Skin epidermis (tissue), 12 donors: ENCODE data around the gene ANKRD31.

Experiments used
- H3K27ac ChIP-seq, 21 experiments: fragments of 200-600 bp; sonication (generic) in 11 of 21; one replicate each; pipeline ENCODE4 v1.5.0; 2020; ENCODE audit warnings: mild to moderate bottlenecking in 3 of 21, inconsistent platforms in 2 of 21, moderate library complexity in 2 of 21
- H3K4me3 ChIP-seq, 7 experiments: fragments of 200-600 bp; sonication (generic) in 2 of 7; one replicate each; pipeline ENCODE4 v1.5.0; 2020; ENCODE audit warnings: inconsistent platforms in 2 of 7, mild to moderate bottlenecking in 2 of 7, moderate library complexity in 1 of 7

The ANKRD31 gene

DNA sequence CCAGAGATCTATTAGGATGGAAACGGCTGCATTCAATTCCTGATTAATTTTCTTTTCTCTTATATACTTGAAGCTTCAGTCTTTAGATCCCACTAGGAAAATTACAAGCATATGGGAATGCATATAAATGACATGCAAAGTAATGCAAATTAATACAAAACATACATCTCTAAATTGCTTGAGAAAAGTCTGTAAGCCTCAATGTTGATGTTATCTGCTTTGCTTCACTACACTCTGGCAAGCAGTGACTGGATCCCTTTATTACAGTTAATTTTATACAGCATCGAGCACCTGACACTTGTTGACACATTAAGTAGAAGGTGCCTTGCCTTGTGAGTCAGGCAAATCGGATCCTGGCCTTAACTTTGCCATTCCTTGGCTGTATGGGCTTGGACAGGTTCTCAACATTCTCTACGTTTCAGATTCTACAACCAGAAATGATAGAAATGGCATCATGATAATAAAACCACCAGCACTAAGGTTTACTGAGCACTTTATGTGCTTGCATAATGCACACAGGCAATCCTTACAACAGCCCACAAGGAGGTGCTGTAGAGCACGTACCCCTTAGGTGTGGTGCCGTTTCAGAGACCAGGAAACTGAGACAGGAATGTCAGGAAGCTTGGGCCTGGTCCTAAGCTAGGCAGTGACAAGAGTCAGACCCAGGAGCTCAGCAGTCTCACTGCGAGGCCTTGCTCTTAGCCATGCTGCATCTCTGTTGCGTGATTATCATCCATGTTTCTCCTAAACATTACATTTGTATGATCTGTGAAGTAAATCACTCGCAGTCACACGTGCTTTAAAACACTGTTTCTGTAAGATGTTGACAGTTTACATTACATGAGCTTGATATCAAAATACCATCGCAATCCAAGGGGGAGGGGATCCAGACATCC, 187.0 kb downstream of the ANKRD31 start:
- H3K4me3 ChIP-seq = no peak overlapping the region
- H3K27ac ChIP-seq = peak overlapping the region in 6 of 21 experiments; percentile 19 to 97 (median 34)

DNA sequence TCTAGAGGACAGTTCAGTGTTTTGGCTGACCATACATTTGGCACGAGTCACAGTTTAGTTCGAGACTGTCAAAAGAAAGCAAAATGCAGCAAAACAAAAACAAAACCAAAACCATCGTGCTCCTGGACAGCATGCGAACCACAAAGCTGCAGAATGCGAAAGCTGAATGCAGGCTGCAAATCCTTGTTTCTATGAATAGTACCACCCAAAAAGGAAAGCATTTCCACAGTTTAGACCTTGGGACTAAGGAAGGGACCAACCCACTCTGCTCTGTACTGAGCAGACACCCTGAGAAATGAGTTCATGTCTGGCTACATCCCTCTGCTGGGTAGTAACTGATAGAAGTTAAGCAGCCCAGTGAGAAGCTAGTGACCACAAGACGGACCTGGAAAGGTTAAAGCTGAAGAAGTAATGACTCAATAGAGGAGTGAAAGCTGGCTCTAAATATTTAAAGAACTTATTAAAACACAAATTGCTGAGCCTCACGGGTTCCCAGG, 188.2 kb downstream of the ANKRD31 start:
- Histone ChIP-seq H3K27ac (peak overlapping the region in 2 of 21 experiments; percentile 21 to 45), H3K4me3 (peak overlapping the region in 1 of 7 experiments; percentile 1)

DNA sequence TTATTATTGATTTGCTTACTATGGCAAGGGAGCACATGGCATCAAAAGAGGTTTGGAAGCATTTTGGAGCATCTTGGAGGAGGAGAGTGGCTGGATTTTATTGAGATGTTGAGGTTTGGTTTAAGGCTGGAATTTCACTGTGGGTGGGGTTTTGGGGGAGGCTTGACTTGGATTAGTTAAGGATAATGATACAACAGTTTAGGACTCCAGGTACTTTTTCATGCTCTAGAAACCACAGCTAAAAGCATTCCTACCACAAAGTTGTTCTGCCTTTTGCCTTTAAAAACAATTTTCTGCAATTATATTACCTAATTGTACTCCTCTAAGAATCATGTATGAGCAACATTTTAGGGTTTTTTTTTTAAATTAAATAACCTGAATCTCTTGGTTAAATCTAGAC, 189.3 kb downstream of the ANKRD31 start:
- Histone ChIP-seq H3K4me3 (no peak overlapping the region), H3K27ac (no peak overlapping the region)

DNA sequence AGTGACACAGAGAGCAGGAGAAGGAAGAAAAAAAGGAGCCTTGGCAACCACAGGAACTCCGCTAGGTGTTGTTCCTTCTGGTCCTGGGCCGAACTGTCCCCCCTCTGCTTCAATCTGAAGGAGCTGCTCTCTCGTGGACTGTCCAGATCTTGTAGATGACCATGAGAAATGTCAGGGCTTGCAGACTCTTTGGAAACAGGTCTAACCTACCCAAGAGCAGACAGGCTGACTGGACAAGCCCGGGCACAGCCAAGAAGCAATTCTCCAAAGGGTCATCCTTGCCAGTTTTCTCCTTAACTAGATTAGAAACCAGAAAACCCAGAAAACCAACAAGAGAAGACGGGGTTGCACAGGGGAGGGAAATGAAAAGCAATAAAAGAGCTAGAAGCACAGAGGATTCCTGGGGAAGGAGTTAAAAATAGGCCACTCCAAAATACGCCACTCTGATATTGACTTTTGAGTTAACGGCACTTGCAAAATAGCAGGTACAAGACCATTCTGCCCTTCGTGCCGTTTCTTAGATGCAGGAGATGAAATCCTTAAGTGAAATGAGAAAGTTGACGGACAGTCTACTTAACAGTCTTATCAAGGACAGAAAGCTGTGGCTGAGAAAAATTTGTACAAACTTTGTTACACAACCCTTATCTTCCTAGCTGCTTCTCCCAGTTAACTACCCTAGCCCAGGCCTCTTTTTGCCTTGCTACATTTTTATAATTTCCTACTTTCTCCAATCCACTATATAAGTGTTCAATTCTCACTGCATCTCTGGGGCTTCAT, 190.1 kb downstream of the ANKRD31 start:
- Histone ChIP-seq H3K4me3 (no peak overlapping the region), H3K27ac (peak overlapping the region in 1 of 21 experiments; percentile 18)

DNA sequence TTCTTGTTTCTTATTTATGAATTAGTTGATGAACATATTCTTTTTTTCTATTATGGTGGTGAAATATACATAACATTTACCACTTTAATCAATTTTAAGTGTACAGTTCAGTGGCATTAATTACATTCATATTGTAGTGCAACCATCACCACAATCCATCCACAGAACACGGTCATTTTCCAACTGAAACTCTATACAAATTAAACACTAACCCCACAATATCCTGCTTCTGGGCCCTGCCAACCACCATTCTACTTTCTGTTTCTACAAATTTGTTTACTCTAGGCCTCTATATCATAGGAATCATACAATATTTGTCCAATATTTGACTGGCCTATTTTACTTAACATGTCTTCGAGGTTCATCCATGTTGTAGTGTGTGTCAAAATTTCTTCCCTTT, 191.6 kb downstream of the ANKRD31 start:
- H3K4me3 ChIP-seq = no peak overlapping the region
- H3K27ac ChIP-seq = no peak overlapping the region

DNA sequence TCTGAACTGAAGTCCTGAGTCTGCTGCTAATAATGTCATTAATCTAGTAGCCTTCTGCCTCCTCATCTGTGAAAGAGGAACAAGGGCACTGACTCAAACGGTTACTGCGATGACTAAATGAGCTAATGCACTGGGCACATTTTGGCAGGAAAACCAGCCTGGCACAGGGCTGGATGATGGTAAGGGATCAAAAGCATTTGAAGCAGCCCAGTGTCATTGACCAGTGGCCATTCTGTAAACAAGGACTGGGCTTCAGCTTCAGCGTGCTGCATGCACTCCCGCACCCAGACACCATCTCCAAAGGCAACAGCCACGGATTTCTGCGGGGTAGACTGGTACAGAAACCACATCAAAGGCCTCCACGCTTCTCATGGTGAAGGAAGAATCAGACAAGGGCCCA, 192.3 kb downstream of the ANKRD31 start:
- Histone ChIP-seq H3K27ac (no peak overlapping the region), H3K4me3 (no peak overlapping the region)

DNA sequence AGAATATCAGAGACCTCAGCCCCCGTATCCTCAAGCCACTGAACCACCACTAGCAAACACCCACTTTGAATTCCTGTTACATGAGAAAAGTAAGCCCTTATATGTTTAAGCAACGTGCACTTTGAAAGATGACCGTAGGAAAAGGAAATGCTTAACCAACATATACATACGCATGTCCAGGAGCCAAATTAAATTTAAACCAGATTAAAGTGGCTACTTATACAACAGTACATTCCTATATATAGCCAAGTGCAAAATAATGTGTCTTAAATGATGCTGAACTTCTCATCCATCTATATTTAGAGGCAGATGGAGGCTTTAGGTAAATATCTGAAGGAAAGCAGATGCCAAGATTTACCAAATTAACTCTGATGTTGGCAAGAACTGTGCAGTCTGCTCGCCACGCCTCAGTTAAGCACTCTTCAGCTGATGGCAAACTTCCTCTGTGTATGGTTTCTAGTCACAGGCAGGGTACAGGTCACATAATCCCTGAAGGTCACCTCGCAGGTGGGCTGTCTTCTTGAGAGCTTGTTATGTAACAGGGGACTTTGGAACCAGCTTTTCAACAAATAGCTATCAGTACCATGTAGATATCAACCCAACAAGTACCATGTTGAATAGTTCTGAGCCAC, 192.9 kb downstream of the ANKRD31 start:
- no peak overlapping the region for H3K4me3 ChIP-seq
- no peak overlapping the region for H3K27ac ChIP-seq

DNA sequence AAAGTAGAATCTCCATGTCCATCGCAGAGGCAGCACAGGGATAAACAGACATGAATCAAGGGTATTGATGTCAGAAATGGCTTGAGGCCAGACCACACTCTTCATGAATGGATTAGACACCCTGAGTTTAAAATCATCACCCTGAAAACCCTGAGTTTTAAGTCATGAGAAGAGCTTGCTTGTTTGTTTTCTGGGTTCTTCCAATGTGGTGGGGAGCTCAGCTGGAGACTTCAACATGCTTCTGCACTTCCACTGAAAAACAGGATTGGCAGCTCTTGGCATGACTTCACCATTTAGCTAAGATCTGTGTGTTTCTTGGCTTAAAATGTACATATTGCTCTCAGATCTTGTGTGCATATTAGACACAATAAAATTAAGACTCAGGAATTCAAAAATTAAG, 194.2 kb downstream of the ANKRD31 start:
- no peak overlapping the region for H3K4me3 ChIP-seq
- H3K27ac ChIP-seq = peak overlapping the region in 1 of 21 experiments; percentile 60

DNA sequence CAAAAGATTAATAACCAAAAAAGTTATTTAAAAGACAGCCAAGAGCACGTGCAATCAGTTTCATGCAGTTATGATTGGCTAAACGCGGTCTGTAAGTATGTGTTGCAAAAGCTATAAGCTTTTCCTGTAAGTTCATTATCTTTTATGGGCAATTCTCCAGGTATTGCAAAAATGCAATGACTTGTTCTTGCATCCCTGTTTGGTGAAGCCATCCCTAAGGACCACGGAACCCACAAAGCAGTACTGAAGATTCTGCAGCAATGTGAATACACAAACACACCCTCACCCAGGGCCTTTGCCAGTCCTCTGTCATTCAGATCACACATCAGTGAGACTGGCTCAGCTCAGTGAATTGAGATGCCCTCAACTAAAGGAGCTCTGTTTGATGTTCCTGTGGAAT, 195.7 kb downstream of the ANKRD31 start:
- Histone ChIP-seq H3K27ac (peak overlapping the region in 2 of 21 experiments; percentile 52 to 67), H3K4me3 (no peak overlapping the region)

DNA sequence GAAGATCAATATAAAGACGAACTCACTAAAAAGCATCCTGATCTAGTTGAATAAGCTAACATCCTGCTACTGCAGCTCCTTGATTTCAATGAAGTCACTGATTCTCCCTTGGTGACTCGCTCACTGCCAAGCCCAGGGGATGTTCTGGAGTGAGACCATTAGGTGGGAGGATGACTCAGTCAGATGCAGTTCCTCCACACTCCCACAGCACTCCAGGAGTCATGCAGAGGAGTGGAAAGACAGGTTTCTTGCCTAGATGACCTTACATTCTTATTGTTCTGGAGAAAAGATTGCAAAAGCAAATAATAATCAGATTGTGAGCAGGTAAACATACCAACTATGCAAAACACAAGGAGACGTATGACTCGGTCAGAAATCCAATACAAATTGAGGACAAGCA, 199.6 kb downstream of the ANKRD31 start:
- peak overlapping the region in 7 of 21 experiments; percentile 15 to 76 (median 37) for H3K27ac ChIP-seq
- H3K4me3 ChIP-seq = no peak overlapping the region

DNA sequence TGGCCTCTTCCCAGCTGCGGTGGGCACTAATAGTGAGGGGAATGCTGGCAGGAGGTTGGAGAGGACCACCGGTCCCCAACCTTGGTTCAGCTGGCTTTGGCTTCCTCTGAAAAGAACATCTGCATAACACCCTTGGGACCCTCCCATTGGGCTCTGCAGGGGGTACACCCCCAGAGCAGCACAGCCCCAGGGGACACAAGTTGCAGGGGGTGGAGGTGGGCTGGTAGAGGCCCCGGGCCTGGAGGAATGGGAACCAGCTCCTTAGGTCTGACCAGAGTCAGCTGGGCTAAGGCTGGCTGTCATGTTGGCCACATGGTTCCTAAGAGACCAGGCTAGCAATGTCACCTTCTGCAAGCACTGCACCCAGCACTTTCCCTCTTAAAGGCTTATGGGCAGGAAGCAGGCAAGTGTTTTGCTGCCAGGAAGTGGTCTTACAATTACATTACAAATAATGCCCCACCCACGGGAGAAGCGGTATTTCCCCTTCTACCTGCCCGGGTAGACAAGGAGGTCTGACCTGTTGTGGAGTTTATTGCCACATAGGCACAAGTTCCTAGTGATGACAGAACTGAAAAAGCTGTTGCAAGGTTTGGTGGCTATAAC, 202.4 kb downstream of the ANKRD31 start:
- H3K27ac ChIP-seq = peak overlapping the region in 6 of 21 experiments; percentile 7 to 68 (median 49)
- H3K4me3 ChIP-seq = no peak overlapping the region

DNA sequence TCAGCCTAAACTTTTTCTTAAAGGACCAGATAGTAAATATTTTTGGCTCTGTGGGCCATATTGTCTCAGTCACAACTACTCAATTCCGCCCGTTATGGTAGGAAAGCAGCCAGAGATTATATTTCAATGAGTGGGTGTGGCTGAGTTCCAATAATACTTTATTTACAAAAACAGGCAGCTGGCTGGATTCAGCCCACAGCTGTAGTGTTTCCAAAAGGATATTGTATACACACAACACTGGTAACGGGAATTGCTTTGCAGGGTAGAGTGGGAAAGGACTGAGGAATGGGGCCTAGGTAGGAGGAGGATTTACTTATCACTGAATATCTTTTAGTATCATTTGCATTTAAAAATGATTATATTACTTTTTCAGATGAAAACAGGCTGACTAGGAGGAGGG, 205.3 kb downstream of the ANKRD31 start:
- no peak overlapping the region for H3K27ac ChIP-seq
- H3K4me3 ChIP-seq = no peak overlapping the region

DNA sequence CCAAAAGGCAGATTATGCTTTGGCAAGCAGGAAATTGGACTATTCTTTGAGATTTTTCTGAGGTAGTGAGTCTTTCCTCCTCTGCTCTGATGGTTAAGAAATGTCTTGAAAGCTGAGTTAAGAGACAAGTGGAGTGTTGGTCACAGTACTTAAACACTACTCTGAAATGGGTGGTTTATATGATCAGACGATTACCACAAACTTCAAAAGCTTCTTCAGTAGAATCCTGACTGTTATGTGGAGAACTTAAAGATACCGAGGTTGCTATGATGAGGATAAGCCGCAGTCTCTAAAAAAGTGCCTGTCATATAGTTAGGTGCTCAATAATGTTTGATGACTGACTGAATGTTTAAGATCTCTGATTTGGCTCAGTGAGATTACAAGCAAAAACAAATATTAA, 208.6 kb downstream of the ANKRD31 start:
- Histone ChIP-seq H3K27ac (no peak overlapping the region), H3K4me3 (no peak overlapping the region)

DNA sequence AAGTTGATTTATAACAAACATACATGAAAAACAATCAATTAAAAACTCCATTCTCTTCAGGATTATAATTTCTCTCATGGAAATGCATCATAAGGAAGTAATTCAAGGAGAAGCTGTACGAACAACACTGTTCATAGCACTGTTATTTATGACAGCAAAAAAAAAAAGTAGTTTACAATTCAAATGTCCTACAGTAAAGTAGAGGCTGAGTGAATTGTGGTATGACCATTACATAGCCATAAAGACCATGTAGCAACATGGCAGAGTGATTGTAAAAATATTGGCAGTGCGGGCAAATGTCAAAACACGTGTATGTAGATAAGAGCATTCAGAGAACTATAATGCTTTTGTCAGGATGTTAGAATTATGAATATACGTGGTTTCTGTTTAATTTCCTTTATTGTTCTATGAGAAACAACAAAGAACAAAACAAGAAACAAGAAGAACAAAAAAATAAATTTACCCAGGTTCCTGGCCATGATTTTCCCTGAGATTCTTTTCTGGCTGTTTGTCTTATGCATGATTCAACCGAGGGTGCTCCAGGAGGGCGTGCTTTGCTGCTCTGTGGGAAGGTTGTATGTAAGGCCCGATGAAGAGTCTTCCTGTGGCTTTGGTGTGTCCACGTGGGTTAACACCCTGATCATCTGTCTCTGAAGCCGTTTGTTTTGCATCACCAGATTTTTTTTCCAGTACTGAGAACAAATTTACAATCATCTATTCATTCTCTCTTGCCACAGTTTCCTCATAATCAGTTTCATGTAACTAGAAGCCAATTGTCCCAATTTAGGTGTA, 213.1 kb downstream of the ANKRD31 start:
- H3K4me3 ChIP-seq = no peak overlapping the region

DNA sequence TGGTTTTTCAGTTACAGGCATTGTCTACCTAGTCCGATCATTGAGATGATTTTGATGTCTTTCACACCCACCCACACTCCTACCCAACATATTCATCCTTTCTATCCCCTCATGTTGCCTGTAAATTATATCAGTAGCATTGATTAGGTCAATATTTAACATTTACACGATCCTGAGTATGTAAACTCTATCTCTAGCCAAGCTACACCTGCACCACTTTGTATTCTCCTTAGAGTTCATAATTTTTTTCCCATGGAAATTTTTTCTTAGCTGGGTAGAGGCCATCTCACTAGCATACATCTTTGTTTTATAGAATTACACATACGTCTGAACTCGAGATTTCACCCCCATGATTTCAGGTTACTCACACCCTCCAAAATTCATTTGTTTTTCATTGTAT, 214.9 kb downstream of the ANKRD31 start:
- Histone ChIP-seq H3K4me3 (no peak overlapping the region), H3K27ac (no peak overlapping the region)

More for the DNA sequence above, 213.1 kb downstream of the ANKRD31 start:
- H3K27ac ChIP-seq = peak overlapping the region in 1 of 21 experiments; percentile 30

DNA sequence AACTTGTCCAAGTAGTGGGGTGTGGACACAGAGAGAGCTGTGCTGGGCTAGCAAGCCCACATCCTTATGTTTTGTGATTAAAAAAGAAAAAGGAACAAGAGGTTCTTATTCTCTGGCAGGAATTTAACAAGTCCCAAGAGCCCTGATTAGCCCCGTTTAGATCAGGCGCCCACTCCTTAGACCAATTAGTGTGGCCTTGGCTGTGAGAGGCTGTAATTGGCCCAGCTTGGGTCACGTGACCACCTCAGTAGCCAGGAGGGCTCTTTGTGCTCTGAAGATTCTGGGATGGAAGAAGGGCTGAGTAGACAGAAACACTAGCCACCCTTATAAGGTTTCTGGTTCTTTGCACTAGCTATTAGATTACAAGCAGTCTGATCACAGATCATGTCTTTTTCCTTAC, 215.5 kb downstream of the ANKRD31 start:
- no peak overlapping the region for H3K27ac ChIP-seq
- H3K4me3 ChIP-seq = no peak overlapping the region

DNA sequence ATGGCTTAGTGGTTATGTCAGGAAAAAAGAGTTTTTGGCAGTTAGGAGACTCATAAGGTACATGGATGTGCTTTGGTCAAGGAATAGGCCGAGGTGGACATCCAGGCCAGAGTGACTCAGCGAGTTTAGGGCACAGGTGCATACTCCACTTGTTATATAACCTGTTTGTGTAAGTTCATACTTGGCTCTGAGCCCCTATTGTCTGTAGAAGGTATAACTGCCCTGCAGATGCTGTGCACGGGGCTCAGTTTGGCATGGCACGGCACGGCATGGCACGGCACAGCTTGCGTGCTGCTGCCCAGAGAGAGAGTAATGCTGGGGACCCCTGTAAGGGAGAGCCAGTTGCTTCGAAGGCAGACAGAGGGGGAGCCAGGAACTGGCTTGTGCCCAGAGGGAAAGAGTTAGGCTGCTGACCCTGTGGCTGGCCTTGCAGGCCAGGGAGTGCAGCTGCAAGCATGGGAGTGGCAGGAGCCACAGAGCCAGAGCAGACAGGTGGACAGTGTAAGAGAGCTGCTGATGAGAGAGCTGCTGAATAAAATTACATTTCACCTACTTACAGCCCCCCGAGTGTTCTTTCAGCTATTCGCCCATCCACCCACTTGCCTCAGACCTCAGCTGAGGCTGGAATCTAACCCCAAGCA, 216.5 kb downstream of the ANKRD31 start:
- no peak overlapping the region for H3K27ac ChIP-seq
- H3K4me3 ChIP-seq = no peak overlapping the region

DNA sequence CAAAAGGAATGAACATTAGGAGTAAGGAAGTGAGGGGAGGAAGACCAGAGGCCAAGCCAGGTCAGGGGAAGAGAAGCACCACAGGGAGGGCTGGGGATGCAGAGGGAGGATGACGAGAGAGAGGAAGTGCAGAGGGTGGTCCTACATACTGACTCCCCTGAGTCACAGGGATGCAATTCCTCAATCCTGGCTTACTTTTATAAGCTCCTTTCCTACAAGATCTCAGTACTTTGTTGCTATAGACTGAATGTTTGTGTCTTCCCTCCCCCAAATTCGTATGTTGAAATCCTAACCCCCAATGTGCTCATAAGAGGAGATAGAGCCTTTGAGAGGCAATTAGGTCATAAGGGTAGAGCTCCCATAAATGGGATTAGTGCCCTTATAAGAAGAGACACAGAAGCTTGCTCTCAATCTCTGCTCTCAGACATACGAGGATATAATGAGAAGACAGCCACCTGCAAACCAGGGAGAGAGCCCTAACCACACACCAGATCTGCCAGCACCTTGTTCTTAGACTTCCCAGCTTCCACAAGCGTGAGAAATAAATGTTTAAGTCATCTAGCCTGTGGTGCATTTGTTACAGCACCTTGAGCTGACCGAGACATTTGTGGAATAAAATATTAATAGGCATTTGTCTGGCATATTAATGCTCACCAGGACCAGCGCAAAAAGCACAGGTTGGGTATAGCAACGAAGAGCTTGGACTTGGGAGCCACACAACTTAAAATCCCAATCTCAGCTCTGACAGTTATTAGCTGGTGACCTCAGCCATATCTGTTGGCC, 217.7 kb downstream of the ANKRD31 start:
- Histone ChIP-seq H3K4me3 (no peak overlapping the region), H3K27ac (no peak overlapping the region)
